B cell (primary cell): ENCODE data around the gene TNP2. TPM values are rescaled to one million over a fixed set of nuclear protein-coding genes. Genes with fewer than 3 reads are reported as not detected.

Source experiments
- ATAC-seq: fragments of 200-7000 bp; cut with Tn5 transposase; one replicate; pipeline ENCODE4 v1.10.0; 2021; ENCODE audit warnings: low read depth, mild to moderate bottlenecking, moderate number of reproducible peaks, moderate library complexity
- CTCF ChIA-PET: fragments of 350-600 bp; sonication (Branson Sonifier 250); formaldehyde crosslinking; loops from one replicate; lab custom pipeline; 2021; ENCODE audit warnings: antibody characterized with exemption, inconsistent platforms; lab: Charles Lee
- POLR2A ChIA-PET: fragments of 350-600 bp; sonication (Branson Sonifier 250); formaldehyde crosslinking; loops from one replicate; lab custom pipeline; 2021; ENCODE audit warnings: antibody characterized with exemption; lab: Charles Lee
- DNase-seq: peaks from one replicate; pipeline ENCODE4 v3.0.0; 2013
- H2AFZ ChIP-seq: 2 replicates; pipeline ENCODE4 v1.6.1; 2012; ENCODE audit warnings: mild to moderate bottlenecking, low read depth, low read length; ENCODE audit not compliant: insufficient read depth, poor library complexity, severe bottlenecking
- H3K27ac ChIP-seq, 2 donors: 1 replicate in 1 of 2; 2 replicates in 1 of 2; pipeline ENCODE4 v1.5.1; 2012 to 2013; ENCODE audit warnings: low read length in 2 of 2, mild to moderate bottlenecking in 2 of 2, moderate library complexity in 1 of 2
- H3K27me3 ChIP-seq, 4 experiments: fragments of 200-600 bp in 1 of 4; sonication (generic) in 1 of 4; replicated peaks in 1 of 4; 1 replicate in 2 of 4; 2 replicates in 2 of 4; pipeline versions ENCODE4 v1.6.1 to v1.7.0; 2013 to 2016; ENCODE audit warnings: low read length in 3 of 4, mild to moderate bottlenecking in 2 of 4, mixed read lengths in 1 of 4, moderate library complexity in 1 of 4; ENCODE audit not compliant: insufficient read depth in 4 of 4, control insufficient read depth in 3 of 4; ENCODE audit errors: control extremely low read depth in 1 of 4
- H3K36me3 ChIP-seq, 2 experiments: replicated peaks in 1 of 2; 1 replicate in 1 of 2; 2 replicates in 1 of 2; pipeline versions ENCODE4 v1.6.1 to v1.7.1; 2013; ENCODE audit warnings: low read length in 1 of 2; ENCODE audit not compliant: insufficient read depth in 2 of 2, control insufficient read depth in 1 of 2; ENCODE audit errors: control extremely low read depth in 1 of 2, extremely low read depth in 1 of 2
- H3K4me1 ChIP-seq, 2 donors: fragments of 200-600 bp in 1 of 2; sonication (generic) in 1 of 2; 1 replicate in 1 of 2; 2 replicates in 1 of 2; pipeline versions ENCODE4 v1.5.1 to v1.6.1; 2013 to 2017; ENCODE audit warnings: low read length in 2 of 2; ENCODE audit not compliant: control insufficient read depth in 2 of 2, insufficient read depth in 2 of 2
- H3K4me2 ChIP-seq: replicated peaks from 2 replicates; pipeline ENCODE3; 2012; ENCODE audit warnings: mild to moderate bottlenecking, low read depth, low read length; ENCODE audit not compliant: poor library complexity, severe bottlenecking
- H3K4me3 ChIP-seq, 5 experiments: fragments of 200-600 bp in 1 of 5; sonication (generic) in 1 of 5; 1 replicate in 3 of 5; 2 replicates in 2 of 5; pipeline versions ENCODE4 v1.5.1 to v1.7.0; 2011 to 2016; ENCODE audit warnings: low read length in 4 of 5, mild to moderate bottlenecking in 4 of 5, low read depth in 2 of 5, control low read depth in 1 of 5, moderate library complexity in 1 of 5; ENCODE audit not compliant: insufficient read depth in 1 of 5; ENCODE audit errors: control extremely low read depth in 1 of 5, extremely low read depth in 1 of 5
- H3K79me2 ChIP-seq: fragments of 200-600 bp; sonication (generic); one replicate; pipeline ENCODE4 v1.6.0; 2016; ENCODE audit warnings: low read length; ENCODE audit not compliant: control insufficient read depth, insufficient read depth
- H3K9ac ChIP-seq: fragments of 200-600 bp; sonication (generic); 2 replicates; pipeline ENCODE4 v1.6.1; 2017; ENCODE audit warnings: mild to moderate bottlenecking, low read length, moderate library complexity
- H3K9me3 ChIP-seq, 3 donors: one replicate each; pipeline versions ENCODE4 v1.6.1 to v1.7.1; 2013; ENCODE audit warnings: low read length in 2 of 3; ENCODE audit not compliant: control insufficient read depth in 2 of 3, insufficient read depth in 1 of 3; ENCODE audit errors: control extremely low read depth in 1 of 3
- H4K20me1 ChIP-seq: 2 replicates; pipeline ENCODE4 v1.6.0; 2012; ENCODE audit warnings: mild to moderate bottlenecking, low read length; ENCODE audit not compliant: insufficient read depth, control insufficient read depth, poor library complexity, severe bottlenecking
- H3K27ac Mint-ChIP-seq: one replicate; pipeline ENCODE4 v1.8.0; 2021; ENCODE audit warnings: mixed read lengths
- H3K27me3 Mint-ChIP-seq: one replicate; pipeline ENCODE4 v1.8.0; 2021; ENCODE audit warnings: mixed read lengths
- H3K4me1 Mint-ChIP-seq: one replicate; pipeline ENCODE4 v1.8.0; 2021; ENCODE audit warnings: mixed read lengths
- H3K4me3 Mint-ChIP-seq: one replicate; pipeline ENCODE4 v1.8.0; 2021; ENCODE audit warnings: mixed read lengths
- H3K9me3 Mint-ChIP-seq: one replicate; pipeline ENCODE4 v1.8.0; 2022; ENCODE audit warnings: mixed read lengths; ENCODE audit not compliant: insufficient read depth
- CTCF ChIP-seq: fragments of 200-600 bp; IDR thresholded peaks from one replicate; pipeline ENCODE4 v1.8.0; 2022; ENCODE audit warnings: antibody characterized with exemption, mild to moderate bottlenecking
- EZH2 ChIP-seq: IDR thresholded peaks from 2 replicates; pipeline ENCODE4 v1.6.1; 2012; ENCODE audit warnings: borderline replicate concordance, low read depth, mild to moderate bottlenecking, moderate library complexity, low read length; ENCODE audit not compliant: insufficient read depth, poor library complexity, severe bottlenecking
- WGBS: methylation state at CpG from one replicate; pipeline ENCODE4 v1.1.5; 2013; ENCODE audit warnings: missing lambda C conversion rate; ENCODE audit not compliant: insufficient coverage; 5-methylcytosine and 5-hydroxymethylcytosine counted together
- intact Hi-C: fragments of 100-400 bp; cut with micrococcal nuclease; formaldehyde crosslinking; loops from one replicate; pipeline ENCODE4 v1.10.0; 2022
- polyA plus RNA-seq: library from polyadenylated mRNA; depleted of rRNA; stranded (reverse); fragments of >200 nt; gene quantifications from 2 replicates; pipeline ENCODE4 v1.2.3, GENCODE V29; 2012
- total RNA-seq, 2 donors: library from RNA; stranded (reverse); fragments of 120-200 nt in 1 of 2; gene quantifications; 1 replicate in 1 of 2; 2 replicates in 1 of 2; pipeline versions ENCODE4 v1.2.3 to v1.2.4, GENCODE V29; 2013 to 2022

TNP2 gene
- total and polyA plus RNA-seq, 2 donors (not counting 1 experiment from before 2014, with no cell fraction given) = not detected

- Histone ChIP-seq H4K20me1 (peaks cover 50% of the 10 kb centered on the region), H3K4me1 (peaks cover 26 to 31% of the 10 kb centered on the region in 2 donors), H3K36me3 (peaks cover 2 to 17% of the 10 kb centered on the region in 2 experiments), H3K4me3 (no peak overlapping the region), H3K4me2 (no peak overlapping the region), H2AFZ (no peak overlapping the region), H3K79me2 (peaks cover 20% of the 10 kb centered on the region), H3K9ac (no peak overlapping the region), H3K27ac (no peak overlapping the region), H3K27me3 (no peaks in the 10 kb centered on the region), H3K9me3 (peaks cover 0 to 3% (median 0%) of the 10 kb centered on the region in 3 donors)
- Mint-ChIP-seq H3K9me3 (no peaks in the 10 kb centered on the region), H3K4me3 (no peak overlapping the region), H3K4me1 (peaks cover 40% of the 10 kb centered on the region), H3K27me3 (no peaks in the 10 kb centered on the region), H3K27ac (peak overlapping the region; percentile 46)
- no peak for TF ChIP-seq CTCF
- no peak for TF ChIP-seq EZH2
- ATAC-seq = no peak
- CTCF ChIA-PET = interaction anchor here (0.6 to 1.6 kb wide), 6 partner anchors 26 to 301 kb away, joined by 3 to 5 read pairs (median 4); no protein-coding TSS in a partner anchor
- no peak for DNase-seq
- POLR2A ChIA-PET = interaction anchor here (0.7 to 1.4 kb wide), 9 partner anchors 27 to 554 kb away, joined by 3 to 12 read pairs (median 3); partner anchors contain the start of gene RMI2
- 100% methylated on average over 1 of the region's 10 CpGs for WGBS
- intact Hi-C loops = loop anchor here (10.0 kb wide), 2 partner anchors 434 to 664 kb away; partner anchors contain the start of gene GSPT1
Observed at GRCh38 chr16:11250786-11251524, 18.2 kb downstream of the TNP2 start.
